HG03103 (cell line): Measurements from ENCODE around the gene DNAJB12.
"Not testable (repeated sequence)": the region's sequence is repeated elsewhere in the genome, so short reads cannot be mapped to it uniquely, and the experiment has no call there.

Experiments used
- ATAC-seq: cut with Tn5 transposase; IDR thresholded peaks from one replicate; pipeline ENCODE4 v1.9.1; 2021; ENCODE audit warnings: low read depth; ENCODE audit not compliant: unreplicated experiment

The DNAJB12 gene

DNA sequence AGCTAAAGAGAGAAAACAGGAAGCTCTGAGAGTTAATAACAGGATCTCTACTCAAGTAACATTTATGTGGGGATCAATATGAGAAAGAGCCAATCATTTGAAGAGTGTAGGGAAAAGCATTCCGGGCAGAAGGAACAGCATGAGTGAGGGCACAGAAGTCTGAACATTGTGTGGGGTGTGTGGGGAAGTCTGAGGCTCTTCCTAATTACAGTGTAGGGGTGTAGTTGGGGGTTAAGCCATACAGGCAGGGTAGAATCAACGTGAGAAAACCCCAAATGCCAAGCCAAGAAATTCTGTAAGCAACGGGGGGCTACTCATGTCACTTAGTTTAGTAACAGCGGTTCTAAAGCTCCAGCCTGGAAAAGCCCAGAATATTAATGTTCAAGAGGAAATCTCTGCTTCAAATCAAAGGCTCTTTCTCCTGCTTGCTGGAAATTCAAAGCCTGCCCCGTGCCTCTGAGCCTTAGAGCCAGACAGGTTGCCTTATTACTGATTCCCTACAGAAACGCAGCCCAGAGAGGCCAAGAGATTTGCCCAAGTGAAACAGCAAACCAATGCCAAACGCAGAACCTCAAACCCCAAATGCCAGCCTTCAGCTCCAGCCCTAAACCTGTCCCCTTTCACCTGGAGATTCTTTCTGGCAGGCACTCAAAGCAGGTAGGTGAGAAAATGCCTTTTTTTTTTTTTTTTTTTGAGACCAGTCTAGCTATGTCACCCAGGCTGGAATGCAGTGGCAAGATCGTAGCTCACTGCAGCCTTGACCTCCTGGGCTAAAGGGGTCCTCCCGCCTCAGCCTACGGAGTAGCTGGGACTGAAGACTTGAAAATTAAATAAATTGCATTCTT lies 36.1 kb downstream of the DNAJB12 start:
- no peak for ATAC-seq

DNA sequence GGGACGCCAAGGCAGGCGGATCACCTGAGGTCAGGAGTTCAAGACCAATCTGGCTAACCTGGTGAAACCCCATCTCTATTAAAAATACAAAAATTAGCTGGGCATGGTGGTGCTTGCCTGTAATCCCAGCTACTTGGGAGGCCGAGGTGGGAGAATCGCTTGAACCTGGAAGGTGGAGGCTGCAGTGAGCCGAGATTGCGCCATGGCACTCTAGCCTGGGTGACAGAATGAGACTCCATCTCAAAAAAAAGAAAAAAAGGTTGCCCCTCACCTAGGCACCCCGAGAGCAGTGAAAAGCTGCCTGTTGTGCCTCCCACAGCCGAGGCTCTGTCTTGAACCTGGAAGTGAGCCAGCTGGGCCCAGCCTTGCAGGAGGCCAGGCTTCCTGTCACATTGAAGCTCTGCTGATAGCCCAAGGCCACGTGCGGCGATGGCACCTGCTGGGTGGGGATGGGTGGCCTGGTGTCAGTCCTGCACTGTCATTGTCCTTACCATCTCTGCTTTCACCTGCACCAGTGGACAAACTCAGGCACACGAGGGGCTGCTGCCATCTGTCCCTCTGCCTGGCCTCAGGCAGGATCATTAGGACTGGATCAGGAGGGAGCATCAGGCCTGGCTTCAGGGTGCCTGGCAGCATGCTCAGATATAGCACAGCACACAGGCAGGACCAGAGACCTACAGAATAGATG lies 37.8 kb downstream of the DNAJB12 start:
- no peak for ATAC-seq

DNA sequence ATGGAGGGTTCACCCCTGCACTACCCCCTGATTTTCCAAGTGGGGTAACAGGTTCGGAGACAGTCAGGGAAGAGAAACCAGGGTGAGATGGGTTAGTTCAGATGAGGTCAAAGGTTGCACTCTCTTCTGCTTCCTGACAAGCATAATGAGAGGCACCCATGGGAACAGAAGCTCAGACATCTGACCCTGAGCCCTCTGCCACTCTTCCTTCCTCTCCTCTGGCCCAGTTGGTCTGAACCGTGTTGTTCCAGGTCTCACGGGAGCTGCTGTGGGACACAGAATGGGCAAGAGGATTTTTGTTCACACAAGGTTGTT lies 38.4 kb downstream of the DNAJB12 start:
- no peak for ATAC-seq

DNA sequence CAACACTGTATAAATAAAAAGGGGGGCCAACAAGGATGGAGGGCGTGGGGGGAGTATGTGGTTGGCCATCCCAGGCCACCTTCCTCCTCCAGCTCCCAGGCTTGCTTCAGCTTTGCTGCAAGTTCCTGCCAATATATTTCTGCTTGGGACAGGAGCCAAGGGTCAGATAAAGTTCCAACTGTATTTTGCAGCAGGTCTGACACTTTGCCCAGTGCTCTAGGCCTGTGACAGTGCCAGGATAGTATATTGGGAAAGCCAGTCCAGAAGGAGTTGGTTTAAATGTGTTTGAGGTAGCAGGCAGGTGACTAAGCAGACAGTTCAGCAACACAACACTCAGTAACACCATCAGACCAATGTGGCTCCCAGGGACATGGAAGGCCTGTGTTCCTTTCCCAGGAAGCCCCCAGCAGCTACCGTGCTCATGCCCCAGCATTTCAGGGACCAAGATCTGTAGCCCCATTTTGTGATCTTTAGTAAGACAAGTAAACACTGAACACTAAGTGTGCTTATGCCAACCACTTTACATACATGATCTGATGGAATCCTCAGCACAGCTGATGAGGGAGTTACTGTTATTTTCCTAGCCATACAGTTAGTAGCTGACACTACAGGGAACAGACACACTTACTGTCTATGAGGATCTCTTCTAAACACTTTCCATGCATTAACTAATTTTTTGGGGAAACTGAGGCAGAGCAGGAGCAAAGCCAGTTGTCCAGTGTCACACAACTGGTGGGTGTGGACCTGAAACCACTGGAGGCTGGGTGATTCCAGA lies 38.9 kb downstream of the DNAJB12 start:
- ATAC-seq: no peak

DNA sequence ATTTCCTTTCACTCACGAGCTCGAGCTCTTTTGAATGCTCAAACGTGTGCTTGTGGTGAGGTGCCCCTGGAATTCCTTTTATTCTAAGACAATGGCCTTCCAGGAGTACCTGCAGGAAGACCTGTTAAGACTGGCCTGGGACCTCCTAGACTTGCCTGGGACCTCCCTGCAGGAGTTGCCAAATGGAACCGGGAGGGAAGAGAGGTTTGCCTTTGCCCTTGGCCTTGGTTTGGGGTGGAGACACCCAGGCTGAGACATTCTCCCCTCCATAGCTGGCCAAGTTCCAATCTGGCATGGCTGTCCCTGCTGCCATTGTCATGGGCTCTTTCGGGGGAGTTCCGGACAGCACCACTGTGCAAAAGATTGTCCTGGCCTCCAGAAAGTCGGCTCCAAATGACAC lies 39.7 kb downstream of the DNAJB12 start:
- ATAC-seq: no peak

DNA sequence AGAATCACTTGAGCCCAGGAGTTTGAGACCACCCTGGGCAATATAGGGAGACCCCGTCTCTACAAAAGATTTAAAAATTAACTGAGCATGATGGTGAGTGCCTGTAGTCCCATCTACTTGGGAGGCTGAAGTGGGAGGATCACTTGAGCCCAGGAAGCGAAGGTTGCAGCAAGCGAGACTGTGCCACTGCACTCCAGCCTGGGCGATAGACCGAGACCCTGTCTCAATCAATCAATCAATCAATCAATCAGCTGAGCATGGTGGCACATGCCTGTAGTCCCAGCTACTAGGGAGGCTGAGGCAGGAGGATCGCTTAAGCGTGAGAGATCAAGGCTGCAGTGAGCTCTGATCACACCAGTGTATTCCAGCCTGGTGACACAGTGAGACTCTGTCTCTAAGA lies 40.5 kb downstream of the DNAJB12 start:
- no peak for ATAC-seq

DNA sequence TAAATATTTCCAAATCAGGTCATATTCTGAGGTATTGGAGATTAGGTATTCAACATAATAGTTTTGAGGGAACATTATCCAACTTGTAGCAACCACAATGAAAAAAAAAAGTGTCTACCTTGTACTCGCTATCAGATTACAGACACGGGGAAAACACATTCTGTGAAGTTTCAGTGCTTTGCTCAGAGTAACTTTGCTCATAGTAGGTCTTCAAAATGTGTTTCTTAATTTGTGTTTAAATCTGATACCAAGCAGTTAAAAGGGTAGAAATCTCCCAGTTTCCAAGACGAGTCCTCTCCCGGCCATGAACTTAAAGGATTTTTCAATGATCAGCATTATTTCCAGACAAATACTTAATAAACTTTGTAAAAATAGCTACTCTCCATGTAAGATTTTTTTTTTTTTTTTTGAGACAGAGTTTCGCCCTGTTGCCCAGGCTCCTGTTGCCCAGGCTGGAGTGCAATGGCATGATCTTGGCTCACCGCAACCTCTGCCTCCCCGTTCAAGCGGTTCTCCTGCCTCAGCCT lies 41.8 kb downstream of the DNAJB12 start:
- ATAC-seq: no peak

DNA sequence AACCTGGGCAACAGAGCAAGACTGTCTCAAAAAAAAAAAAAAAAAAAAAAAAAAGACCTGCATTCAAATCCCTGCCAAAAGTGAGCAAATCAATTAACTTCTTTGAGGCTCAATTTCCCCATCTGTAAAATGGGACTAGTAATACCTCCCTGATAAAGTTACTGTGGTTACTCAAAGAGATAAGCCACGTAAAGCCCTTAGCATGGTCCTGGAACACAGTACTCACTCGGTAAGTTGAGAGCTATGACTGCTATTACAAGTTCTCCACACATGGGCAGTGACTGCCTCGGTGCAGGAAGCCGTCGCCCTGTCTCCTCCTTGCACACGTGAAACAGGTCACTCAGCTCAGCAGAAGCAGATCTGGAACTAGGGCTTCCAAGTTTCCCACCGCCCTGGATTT lies 43.1 kb downstream of the DNAJB12 start:
- no peak for ATAC-seq

DNA sequence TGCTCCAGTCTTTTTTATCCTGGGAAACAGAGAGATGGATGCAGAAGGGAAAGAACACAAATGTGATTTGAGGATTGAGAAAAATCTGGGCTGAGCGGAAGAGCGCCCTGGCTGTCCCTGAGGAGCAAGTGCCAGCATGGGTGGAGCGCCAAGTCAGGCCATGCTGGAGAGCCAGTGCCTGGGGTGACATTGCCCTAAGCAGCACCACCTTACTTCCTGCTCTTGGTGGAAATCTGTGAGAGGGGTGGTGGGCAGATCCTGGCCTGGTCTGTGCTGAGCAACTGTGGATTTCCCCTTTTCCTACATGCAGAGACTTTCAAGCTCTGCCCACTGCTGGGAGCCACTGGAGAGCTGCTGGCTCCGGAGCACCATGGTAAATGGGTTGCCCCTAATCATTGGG lies 44.1 kb downstream of the DNAJB12 start:
- no peak for ATAC-seq

DNA sequence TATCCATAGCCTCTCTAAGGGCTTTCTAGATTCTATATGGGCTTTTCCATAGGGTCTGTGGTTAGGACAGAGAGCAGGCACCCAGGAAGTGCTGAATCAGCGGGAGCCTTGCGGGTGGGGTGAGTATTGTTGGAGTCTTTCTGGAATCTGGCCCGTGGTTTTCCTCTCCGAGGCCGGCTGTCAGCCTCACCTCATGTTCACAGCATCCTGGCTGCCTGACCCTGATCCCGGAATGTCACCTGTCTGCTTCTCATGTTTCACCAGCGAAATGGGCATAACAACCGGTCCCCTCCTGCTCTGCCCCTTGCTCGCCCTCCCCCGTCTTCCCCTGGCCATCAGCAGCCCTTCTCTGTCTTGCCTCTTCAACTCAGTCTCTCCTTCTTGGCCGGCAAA lies 44.5 kb downstream of the DNAJB12 start:
- ATAC-seq: no peak

DNA sequence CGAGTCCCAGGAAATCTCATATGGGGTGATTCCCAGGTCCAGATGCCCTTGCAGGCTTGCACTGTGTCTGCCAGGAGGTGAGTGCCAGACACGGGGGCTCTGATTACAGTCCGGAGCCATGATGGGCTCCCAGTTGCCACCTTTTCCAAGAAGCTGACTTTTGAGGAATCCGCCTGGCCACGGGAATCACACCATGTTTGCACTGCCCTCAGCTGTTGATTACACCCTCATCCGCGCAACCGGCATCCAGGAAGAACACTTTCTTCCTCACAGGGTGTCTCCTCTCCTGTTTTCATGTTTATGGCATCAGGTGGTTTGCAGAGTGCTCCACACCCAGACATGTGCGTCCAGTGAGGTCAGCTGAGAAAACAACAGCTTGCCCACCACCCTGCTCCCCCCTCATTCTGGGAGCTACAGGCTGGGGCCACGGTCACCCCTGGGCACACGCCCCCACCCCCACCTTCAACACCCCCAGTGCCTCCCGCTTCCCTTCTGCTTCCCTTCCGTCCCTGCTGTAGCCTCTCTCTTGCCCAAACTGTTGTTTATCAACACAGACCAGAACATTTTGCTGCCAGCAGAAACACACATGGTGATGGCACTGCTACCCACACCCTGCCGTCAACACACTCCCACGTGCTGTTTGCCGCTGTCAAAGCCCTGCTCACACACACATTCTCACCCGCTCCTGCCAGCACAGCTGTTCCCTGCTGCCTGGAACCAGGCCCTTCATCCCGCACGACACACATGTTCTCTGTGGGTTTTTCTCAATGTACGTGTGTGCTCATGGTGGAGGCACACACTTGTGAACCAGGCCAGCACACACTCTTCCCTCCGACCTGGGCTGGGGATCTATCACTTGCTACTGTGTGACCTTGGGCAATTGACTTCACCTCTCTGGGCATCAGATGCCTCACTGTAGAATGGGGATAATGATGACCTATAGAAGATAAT lies 45.2 kb downstream of the DNAJB12 start:
- no peak for ATAC-seq

DNA sequence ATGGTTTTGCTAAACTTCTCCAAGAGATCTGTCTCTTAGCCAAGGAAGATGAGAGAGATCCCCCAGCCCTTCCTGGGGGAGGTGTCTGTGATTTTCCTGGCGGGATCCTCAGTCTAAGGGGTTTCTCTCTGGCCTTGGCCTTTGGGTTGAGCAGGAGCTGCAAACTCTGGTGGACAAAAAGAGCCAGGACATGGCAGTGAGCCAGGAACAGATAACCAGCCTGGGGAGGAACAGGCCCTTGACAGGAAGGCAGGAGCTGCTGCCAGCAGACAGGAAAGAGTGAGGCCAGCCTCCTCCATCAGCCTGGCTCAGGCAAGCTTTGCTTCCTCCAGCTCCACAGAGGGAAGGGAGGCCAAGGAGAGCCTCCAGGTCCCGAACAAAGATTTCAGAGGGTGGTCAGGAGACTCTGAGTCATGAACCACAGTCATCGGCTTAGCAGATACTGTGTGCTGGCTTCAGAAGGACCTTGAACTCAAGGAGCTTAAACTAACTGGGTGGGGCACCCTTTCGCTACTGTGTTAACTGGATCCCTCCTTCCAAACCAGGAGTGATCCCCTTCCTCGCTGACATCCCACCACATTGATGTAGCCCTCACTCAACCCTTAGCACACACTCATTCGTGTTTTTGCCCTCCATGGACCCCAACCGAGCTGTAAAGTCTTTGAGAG lies 46.3 kb downstream of the DNAJB12 start:
- no peak for ATAC-seq

DNA sequence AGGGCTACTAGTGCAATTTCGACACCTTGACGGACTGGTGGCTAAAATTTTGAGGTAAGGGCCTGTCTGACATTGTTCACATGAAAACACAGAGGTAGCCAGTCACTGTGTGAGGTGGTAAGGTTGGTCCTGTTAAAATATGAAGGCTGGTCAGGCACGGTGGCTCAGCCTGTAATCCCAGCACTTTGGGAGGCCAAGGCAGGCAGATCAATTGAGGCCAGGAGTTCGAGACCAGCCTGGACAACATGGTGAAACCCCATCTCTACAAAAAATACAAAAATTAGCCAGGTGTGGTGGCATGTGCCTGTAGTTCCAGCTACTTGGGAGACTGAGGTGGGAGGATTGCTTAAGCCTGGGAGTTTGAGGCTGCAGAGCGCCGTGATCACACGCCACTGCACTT lies 47.0 kb downstream of the DNAJB12 start:
- ATAC-seq: not testable (repeated sequence)

DNA sequence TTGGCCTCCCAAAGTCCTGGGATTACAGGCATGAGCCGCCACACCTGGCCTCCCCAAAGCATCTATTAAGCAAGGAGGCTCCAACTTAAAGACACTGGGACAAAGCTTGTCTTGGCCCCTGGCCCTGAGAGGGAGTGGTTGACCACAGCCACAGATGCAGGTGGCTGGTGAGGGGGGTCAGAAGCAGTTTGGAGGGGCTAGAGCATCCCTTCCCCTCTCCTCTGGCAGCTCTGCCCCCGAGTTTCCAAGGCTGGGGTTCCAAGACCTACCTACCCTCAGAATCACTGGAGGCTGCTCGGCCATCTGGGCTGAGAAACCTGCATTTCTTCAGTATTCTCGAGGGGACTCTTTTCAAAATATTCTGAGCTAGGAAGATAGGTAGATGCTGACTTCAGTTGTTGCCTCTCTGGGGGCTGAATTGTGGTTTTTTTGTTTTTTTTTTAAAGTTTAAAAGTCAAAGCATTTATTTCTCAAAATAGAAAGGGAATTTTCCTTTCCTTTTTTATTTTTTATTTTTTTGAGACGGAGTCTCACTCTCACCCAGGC lies 48.4 kb downstream of the DNAJB12 start:
- ATAC-seq: no peak

DNA sequence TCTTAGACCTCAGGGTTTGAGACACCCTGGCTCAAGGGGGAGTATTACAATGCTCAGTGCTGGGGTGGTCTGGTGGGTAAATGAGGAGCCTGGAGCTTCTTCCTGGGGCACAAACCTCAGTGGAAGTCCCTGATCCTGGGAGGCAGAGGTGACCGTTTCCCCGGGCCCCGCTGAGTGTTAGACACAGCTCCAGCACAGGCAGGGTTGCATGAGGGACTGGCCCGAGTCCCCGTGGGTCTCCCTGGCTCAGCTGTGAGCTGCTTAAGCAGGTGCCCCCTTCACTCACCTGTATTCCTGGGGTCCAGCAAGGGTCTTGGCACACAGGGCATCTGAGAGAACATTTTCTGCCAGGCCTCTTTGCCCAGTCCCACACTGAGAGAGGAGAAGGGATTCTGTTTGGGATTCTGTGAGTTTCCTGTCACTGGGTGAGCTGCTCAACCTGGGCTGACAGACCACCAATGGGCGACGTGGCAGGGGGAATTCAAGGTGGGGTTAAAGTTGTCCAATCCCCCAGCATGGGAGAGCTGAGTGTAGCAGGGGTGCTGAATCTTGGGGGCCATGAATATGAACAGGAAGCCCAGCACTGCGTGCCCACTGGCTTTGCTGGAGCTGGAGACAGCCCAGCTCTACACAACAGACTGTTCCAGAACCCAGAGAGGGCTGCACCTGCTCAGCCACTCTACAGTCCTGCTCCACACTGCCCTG lies 51.1 kb downstream of the DNAJB12 start:
- no peak for ATAC-seq

DNA sequence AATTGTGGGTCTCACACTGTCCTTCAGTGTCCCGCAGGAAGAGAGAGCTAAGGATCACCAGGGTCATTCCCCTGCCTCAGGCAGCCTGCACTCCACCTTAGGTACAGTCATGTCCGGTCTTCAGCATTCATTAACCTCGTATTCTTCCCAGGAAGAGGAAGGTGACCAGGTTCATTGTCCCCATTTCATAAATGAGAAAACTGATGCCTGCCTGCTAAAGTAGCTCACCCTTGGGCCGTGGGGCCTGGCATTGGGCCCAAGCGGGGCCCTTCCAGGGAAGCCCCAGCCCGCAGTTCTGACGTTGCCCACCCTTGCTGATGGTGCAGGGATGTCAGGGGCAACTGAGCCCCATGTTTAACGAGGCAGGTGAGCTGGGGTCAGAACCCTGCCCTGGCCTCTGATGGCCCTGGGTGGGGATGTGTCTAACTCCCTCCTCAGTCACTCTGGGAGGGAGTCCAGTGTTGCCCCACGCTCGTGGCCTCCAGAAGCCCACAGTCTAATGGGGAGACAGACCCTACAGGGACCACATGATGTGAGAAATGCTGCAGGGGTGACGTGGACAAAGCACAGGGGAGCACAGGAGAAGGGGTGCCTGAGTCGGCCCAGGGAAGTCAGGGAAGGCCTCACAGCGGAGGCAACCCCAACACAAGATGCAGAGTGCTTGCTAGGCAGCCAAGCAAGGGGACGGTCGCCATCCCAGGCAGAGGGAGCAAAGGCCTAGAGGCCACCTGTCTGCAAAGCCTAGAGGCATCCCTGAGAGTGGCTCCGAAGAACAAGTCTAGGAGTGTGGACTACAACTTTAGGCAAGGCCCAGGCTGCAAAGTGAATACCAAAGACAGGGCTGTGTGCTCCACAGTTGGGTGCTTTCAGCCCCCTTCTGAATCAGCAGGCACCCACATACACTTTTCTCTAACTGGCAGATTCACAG lies 55.9 kb downstream of the DNAJB12 start:
- ATAC-seq: no peak

DNA sequence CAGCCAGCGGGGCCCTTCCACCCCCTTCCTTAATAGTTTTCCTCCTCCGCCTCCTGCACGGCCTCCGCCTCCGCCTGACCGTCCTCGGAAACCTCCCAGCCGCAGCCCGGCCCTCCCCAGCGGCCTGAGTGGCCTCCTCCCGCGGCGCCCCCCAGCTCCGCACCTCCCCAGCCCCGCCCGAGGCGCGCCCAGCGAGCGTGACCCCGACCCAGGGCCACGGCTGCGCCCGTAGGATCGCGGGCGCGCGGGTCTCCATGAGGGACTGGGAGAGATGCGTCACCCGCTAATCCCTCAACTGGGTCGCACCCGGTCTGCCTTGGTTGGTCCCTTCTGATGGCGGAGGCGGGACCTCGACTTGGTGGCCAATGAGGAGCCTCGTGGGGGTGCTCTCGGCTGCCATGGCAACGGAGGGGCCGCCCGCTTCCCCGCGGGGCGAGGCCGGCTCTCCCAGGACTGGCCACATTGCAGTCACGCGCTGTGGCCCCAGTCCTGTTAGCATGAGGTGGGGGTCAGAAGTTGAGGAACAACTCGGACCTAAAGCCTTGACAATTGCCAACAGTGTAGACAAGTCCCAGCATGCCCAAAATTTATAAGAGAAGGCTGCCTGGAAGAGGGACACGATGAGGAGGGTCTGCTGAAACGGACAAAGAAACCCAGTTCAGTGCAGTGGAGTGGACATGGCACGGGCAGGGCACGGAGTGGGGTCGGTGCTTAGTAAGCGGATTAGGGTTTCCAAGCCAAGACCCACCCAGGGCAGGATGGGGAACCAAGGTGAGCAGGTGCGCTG lies 56.7 kb downstream of the DNAJB12 start:
- ATAC-seq: peak; percentile 70
